ENCODE results near the gene TBC1D5.

- no peak for TF ChIP-seq POLR2A (IDR thresholded peaks at IDR 0.05)
- TF ChIP-seq, protein P1, sequence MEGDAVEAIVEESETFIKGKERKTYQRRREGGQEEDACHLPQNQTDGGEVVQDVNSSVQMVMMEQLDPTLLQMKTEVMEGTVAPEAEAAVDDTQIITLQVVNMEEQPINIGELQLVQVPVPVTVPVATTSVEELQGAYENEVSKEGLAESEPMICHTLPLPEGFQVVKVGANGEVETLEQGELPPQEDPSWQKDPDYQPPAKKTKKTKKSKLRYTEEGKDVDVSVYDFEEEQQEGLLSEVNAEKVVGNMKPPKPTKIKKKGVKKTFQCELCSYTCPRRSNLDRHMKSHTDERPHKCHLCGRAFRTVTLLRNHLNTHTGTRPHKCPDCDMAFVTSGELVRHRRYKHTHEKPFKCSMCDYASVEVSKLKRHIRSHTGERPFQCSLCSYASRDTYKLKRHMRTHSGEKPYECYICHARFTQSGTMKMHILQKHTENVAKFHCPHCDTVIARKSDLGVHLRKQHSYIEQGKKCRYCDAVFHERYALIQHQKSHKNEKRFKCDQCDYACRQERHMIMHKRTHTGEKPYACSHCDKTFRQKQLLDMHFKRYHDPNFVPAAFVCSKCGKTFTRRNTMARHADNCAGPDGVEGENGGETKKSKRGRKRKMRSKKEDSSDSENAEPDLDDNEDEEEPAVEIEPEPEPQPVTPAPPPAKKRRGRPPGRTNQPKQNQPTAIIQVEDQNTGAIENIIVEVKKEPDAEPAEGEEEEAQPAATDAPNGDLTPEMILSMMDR (IDR thresholded peaks at IDR 0.05) = no peak
These were observed 310.9 kb downstream of the TBC1D5 start for GRCh38 chr3:17431484-17432045.
